VCaP (cell line): ENCODE data around the gene NR2F2.
"Not testable (repeated sequence)": the region's sequence is repeated elsewhere in the genome, so short reads cannot be mapped to it uniquely, and the experiment has no call there.

Experiments
- H3K27ac ChIP-seq: fragments of 450-650 bp; 2 replicates; pipeline ENCODE4 v1.5.1; 2017
- CTCF ChIP-seq: fragments of 450-650 bp; conservative IDR thresholded peaks from 2 replicates; pipeline ENCODE4 v1.5.1; 2017; ENCODE audit warnings: mild to moderate bottlenecking, moderate library complexity

The NR2F2 gene

DNA sequence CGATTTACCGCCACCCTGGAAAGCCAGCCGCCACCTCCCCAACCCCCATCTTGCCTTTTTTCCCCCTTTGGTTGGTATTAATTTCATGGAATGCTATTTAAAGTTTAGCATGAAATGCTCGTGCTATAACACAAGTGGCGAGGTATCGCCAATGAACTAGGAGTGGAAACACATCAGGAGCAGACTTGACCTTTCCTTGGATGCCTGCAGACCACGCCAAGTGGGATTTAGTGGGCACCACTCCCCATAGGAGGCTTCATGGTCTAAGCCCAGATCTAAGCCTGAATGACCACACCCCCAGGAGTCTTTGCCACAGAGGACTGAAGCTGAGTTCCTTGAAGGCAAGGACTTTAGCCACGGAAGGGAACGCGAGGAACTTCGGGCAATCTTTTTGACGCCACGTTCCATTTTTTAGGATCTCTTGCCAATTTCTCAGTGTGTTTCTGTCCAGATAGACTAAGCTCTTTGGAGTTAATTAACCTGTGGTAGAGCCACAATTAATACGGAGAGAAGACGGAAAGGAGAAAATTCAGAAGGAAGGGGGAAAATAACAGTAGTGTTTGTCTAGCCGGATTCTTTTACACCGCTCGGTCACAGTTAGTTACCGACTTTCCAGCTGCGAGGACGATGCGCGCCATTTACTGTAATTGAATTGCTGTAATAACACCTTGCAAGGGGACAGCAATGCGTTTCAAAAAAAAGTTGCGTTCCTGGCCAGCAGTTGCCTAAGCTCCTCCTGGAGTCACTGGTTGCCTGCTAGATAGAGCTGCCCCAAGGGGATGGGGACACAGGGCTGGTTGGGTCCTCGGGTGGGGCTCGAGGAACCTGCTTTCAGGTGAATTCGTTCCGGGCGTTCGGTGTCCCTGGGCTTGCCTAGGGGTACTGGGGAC, 37.1 kb downstream of the NR2F2 start:
- no peak for TF ChIP-seq CTCF
- H3K27ac ChIP-seq, result no peak overlapping the region

DNA sequence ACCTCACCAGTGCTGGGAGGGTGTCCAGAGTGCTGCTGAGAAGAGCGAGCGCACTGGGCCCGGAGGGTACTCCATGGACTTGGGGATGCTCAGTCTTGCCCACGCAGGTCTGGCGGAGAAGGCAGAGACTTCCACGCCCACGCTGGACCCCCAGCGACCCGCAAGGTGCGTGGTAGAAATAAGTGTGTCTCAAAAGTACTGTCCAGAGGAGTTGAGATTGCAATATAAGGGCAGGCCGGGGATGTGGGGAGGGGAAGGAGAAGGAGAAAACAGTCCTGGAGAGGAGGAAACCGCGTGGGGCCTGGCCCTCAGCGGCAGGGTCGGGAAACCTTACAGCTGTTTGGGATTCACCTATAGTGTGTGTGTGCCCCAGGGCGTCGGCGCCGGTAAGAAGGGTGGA, 38.9 kb downstream of the NR2F2 start:
- no peak for TF ChIP-seq CTCF
- H3K27ac ChIP-seq, result no peak overlapping the region

DNA sequence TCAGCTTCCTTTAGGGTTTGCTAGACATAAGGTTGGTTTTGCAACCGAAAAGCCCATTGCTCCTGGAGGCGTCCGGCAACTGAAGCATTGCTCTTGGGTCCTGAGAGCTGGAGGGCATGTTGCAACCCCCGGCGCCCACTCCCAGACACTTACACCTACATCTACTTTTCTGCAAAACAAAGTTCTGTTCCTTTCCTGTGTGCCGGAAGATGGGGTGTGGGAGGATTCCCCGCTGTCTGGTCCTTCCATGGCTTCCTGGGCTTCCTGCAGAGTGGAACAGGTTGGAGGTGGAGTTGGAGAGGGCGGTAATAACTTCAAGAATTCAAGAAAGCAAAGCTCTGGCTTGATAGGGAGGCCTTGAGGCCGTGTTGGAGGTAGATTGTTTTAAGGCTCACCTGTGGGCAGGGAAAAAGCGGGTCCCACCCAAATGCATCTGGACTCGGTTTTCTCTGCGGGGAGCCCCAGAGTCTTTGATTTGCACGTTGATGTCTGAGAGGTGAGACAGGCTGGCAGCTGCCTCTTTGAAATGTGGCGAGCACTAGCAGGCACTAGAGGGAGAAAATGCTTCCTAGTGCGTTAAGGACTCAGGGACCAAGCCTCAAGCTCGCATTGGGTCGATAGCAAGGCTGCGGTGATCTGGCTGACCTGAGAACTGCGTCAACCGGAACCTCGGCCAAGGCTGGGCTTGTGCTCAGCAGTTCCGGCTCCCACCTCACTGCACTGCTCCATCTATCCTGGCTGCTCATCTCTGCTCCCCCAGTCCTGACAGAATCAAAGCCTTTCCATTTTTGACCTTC, 39.5 kb downstream of the NR2F2 start:
- TF ChIP-seq CTCF, result no peak

DNA sequence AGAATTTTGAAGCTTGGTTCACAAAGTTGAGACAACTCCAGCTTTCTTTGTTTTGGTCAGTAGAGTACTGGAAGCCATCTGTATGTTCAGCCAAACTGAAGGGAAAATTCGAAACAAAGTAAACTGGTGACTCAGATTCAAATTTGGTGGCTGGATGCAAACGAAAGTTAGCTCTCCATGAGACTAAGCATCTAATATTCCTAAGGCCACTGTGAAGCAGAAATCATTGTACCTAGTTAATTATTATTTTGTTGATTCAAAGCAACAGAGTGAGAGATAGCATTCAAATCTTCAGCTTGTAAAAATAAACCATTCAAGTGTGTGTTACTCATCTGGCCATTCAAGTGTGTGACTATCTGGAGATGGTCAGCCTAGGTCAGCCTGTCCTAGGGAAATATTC, 42.1 kb downstream of the NR2F2 start:
- TF ChIP-seq CTCF, result no peak
- no peak overlapping the region for H3K27ac ChIP-seq

More for the DNA sequence above, 39.5 kb downstream of the NR2F2 start:
- H3K27ac ChIP-seq, result no peak overlapping the region

DNA sequence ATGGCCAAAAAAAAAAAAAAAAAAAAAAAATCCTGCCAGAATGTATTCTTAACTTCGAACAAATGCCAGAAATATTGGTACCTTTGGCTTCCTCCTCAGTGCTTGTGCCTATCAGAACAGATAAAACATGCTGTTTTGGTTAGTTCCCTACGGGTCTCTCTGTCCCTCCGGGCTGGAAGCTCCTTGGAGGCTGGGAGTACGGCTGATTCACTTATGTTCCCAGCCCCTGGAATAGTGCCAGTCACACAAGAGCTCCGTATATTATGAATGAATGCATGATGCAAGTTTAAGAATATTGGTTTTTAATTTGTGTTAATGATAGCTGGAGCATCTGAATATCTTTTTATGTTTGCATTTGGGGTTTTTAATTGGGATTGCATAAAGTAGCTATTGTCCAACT, 44.0 kb downstream of the NR2F2 start:
- no peak for TF ChIP-seq CTCF
- H3K27ac ChIP-seq, result no peak overlapping the region

DNA sequence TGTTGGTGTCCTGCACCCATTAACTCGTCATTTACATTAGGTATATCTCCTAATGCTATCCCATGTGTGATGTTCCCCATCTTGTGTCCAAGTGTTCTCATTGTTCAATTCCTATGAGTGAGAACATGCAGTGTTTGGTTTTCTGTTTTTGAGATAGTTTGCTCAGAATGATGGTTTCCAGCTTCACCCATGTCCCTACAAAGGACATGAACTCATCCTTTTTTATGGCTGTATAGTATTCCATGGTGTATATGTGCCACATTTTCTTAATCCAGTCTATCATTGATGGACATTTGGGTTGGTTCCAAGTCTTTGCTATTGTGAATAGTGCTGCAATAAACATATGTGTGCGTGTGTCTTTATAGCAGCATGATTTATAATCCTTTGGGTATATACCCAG, 49.1 kb downstream of the NR2F2 start:
- not testable (repeated sequence) for H3K27ac ChIP-seq

- no peak for TF ChIP-seq CTCF
- H3K27ac ChIP-seq, result no peak overlapping the region
These were observed 51.0 kb downstream of the NR2F2 start for GRCh38 chr15:96381463-96381862.
